GM21723 (cell line): Measurements from ENCODE around the gene APBA2.

Experiments
- ATAC-seq: cut with Tn5 transposase; IDR thresholded peaks from one replicate; pipeline ENCODE4 v1.9.1; 2021; ENCODE audit warnings: mild to moderate bottlenecking, moderate library complexity; ENCODE audit not compliant: unreplicated experiment

APBA2 gene

GRCh38 chr15:28895146-28895545 lies 9.4 kb downstream of the APBA2 start:
- no peak for ATAC-seq

DNA sequence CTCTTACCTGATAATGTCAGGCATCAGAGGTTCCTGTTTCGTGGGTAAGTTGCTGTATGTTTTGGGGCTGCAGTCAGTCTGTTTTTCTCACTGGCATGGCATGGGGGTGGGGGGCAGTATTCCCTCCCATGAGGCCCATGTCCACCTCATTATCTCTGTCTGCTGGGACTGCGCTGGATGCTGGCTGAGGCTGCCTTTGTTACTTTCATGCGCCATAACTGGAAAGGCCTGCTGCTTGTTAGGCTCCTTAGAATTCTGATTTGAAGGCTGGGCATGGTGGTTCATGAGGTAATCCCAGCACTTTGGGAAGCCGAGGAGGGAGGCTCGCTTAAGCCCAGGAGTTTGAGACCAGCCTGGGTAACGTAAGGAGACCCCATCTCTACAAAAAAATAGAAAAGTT lies 9.8 kb downstream of the APBA2 start:
- no peak for ATAC-seq

- ATAC-seq, result no peak
These were observed 11.2 kb downstream of the APBA2 start for GRCh38 chr15:28896951-28897350.

- no peak for ATAC-seq
These were observed 12.2 kb downstream of the APBA2 start for GRCh38 chr15:28897861-28898585.

DNA sequence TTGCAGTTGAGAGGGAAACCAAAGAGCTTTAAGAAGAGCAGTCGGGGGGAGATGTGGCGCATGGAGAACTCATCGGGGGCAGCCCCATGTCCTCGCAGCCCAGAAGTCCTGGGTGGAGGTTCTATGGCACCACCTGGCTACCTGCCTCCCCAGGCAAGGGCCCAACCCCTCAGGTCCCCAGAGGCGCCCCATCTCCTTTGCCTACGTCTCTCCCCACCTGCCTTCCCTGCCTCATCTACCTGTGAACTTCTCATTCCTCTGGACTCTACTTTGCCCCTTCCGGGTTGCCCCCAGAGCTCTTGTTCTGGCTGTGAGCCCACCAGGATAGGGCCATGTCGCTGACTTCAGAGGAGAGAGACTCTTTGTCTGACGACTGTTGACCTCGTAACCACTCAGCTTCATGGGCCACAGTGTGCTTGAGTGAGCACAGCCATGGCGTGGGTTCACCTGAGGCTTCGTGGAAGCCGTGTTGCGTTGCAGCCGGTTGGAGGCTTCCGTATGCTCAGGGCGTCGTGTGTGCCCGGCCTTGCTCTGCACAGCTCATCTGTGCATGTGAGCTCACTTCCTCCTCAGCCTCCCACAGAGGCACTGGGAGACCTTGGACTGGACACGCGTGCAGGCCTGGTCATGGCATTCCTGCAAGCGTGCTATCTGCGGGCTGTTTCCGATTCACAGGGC lies 13.4 kb downstream of the APBA2 start:
- no peak for ATAC-seq

DNA sequence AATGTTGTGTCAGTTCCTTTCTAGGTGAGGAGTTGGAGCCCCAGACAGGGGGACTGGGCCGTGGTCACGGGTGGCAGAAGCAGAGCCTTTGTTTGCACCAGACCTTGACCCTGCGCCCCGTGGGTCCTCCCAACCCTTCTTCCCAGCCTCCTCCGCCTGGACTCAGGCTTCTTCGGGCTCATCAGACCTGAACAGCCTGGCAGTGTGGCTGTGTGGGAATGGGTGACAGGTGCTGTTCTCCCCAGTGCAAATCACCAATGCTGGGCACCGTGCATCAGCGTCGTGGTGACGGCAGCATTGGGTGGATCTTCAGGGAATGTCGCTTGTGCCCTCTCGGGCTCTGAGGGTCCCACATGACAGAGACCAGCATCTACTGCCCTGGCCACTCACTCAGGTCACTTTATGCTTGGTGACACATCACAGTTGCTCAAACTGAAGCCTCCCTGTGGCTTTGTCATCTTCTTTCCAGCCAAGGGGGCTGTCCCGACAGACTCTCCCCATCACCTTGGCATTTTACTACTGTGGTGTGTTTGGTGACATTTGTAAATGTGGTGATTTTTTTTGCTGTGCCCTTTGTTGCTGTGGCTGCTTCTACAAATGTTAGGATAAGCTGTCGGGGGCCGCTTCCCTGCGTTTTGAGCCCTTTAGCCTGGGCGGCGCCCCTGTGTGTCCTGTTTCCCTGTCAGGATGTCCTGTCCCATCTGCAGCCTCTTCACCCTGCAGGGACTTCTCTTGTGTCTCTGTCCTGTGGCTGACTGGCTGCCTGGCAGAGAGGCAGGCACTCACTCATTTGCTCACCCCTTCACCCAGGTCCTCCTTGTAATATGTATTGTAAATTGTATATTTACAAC lies 14.5 kb downstream of the APBA2 start:
- ATAC-seq, result no peak

GRCh38 chr15:28900892-28901586 lies 15.3 kb downstream of the APBA2 start:
- ATAC-seq, result no peak

- ATAC-seq, result no peak
These were observed 15.8 kb downstream of the APBA2 start for GRCh38 chr15:28901587-28901980.

- no peak for ATAC-seq
These were observed 16.4 kb downstream of the APBA2 start for GRCh38 chr15:28901987-28902745.

DNA sequence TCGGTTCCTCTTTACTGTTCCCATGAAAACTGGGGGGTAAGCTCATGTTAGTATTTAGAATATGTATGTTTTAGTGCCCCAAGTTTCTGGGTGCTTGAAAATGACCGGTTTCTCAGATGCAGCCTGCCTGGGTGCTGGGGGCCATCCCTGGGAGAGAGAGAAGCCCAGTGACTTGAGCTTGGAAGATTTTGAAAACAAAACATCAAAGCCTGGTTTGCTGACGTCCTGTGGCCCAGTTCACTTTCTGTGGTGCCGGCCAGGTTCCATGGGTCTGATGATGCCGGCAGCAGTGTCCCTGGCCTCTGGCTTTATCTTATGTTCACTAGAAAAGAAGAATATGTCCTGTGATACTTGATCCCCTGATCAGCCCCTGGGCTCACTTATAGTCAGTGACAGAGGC lies 17.1 kb downstream of the APBA2 start:
- ATAC-seq, result no peak

GRCh38 chr15:28903555-28903954 lies 17.8 kb downstream of the APBA2 start:
- no peak for ATAC-seq

- no peak for ATAC-seq
These were observed 18.2 kb downstream of the APBA2 start for GRCh38 chr15:28904003-28904402.

GRCh38 chr15:28904541-28905315 lies 19.0 kb downstream of the APBA2 start:
- ATAC-seq, result no peak

DNA sequence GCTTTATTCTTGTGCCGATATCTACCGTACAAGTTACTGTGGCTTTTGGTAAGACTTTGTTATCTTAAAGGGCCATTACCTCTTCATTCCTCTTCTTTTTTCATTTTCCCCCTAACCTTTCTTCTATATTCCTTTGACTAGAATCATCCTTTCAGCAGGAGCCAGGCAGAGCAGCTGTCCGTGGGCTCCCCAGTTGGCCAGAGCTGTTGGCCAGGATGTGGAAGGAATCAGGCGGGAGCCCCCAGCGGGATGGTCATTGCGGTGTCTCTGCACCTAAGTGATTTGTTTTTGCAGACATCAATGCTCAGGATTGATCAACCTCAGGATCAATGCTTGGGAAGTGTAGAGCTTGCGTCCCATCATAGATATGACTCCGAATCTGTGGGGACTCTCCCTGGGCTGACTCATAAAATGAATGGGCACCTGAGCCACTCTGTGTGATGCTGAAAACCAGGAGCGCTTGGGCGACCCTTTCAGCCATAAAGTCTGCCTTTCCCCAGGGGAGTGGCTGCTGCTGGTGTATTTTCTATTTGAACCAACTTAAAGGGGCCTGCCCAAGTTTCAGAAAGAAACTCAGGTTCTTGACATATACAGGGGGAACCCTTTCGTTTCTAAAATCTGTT lies 21.7 kb downstream of the APBA2 start:
- no peak for ATAC-seq

GRCh38 chr15:28909958-28910500 lies 24.3 kb downstream of the APBA2 start:
- ATAC-seq, result no peak

DNA sequence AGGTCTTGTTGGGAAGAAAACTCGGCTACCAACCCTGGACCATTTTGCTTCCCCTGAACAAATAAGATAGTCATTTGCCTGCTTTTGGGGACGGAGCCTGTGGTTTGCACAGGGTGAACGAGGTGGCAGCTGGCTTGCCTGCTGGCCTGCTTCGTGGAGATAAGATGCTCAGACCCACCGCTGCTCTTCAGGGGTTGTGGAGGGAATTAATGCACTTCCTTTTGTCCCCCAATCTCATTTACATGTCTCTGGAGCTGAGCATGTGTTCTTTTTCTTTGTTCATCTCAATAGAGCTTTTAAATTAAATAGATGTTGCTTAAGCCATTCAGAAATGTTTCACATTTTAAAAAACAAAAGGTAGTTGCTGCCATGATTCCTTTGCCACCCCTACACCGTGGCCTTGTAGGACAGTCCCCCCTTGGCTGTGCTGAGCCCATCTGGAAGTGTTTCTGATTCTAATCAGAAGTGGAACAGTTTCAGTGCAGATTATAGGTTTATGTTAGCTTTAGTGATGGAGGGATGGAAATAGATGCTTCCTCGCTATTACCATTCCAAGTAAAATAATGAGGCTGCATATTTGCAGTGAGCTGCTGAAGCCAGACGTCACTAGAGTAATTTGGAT lies 25.6 kb downstream of the APBA2 start:
- ATAC-seq, result no peak

- ATAC-seq, result no peak
These were observed 26.6 kb downstream of the APBA2 start for GRCh38 chr15:28912422-28912821.

GRCh38 chr15:28913171-28913765 lies 27.5 kb downstream of the APBA2 start:
- no peak for ATAC-seq
